HG03439 (cell line): ENCODE data around the gene AEBP2.

ENCODE experiments used
- ATAC-seq: cut with Tn5 transposase; IDR thresholded peaks from one replicate; pipeline ENCODE4 v1.9.1; 2021; ENCODE audit warnings: mild to moderate bottlenecking, moderate library complexity; ENCODE audit not compliant: unreplicated experiment

The AEBP2 gene

GRCh38 chr12:19496219-19496878, 57.1 kb downstream of the AEBP2 start:
- no peak for ATAC-seq

- no peak for ATAC-seq
These were observed 58.8 kb downstream of the AEBP2 start for GRCh38 chr12:19498099-19498498.

GRCh38 chr12:19499030-19499429, 59.7 kb downstream of the AEBP2 start:
- ATAC-seq: no peak

- no peak for ATAC-seq
These were observed 67.2 kb downstream of the AEBP2 start for GRCh38 chr12:19506497-19506896.

- no peak for ATAC-seq
These were observed 68.5 kb downstream of the AEBP2 start for GRCh38 chr12:19507823-19508222.

GRCh38 chr12:19510461-19510860, 71.2 kb downstream of the AEBP2 start:
- ATAC-seq: no peak

- no peak for ATAC-seq
These were observed 75.9 kb downstream of the AEBP2 start for GRCh38 chr12:19515179-19515578.

GRCh38 chr12:19517583-19517982, 78.3 kb downstream of the AEBP2 start:
- ATAC-seq: no peak

- no peak for ATAC-seq
These were observed 78.9 kb downstream of the AEBP2 start for GRCh38 chr12:19518209-19518608.

GRCh38 chr12:19520646-19521415, 81.5 kb downstream of the AEBP2 start:
- no peak for ATAC-seq

- ATAC-seq: no peak
These were observed 86.0 kb downstream of the AEBP2 start for GRCh38 chr12:19525274-19525673.

- no peak for ATAC-seq
These were observed 88.6 kb downstream of the AEBP2 start for GRCh38 chr12:19527866-19528265.

- ATAC-seq: no peak
These were observed 89.5 kb downstream of the AEBP2 start for GRCh38 chr12:19528750-19529149.

GRCh38 chr12:19529951-19530636, 90.8 kb downstream of the AEBP2 start:
- ATAC-seq: no peak

GRCh38 chr12:19530637-19531023, 91.3 kb downstream of the AEBP2 start:
- no peak for ATAC-seq

GRCh38 chr12:19533567-19533966, 94.3 kb downstream of the AEBP2 start:
- no peak for ATAC-seq

- no peak for ATAC-seq
These were observed 99.8 kb downstream of the AEBP2 start for GRCh38 chr12:19539071-19539470.

GRCh38 chr12:19539836-19540235, 100.5 kb downstream of the AEBP2 start:
- no peak for ATAC-seq

GRCh38 chr12:19542606-19543005, 103.3 kb downstream of the AEBP2 start:
- ATAC-seq: no peak

GRCh38 chr12:19544353-19544752, 105.1 kb downstream of the AEBP2 start:
- ATAC-seq: no peak

GRCh38 chr12:19545301-19545700, 106.0 kb downstream of the AEBP2 start:
- ATAC-seq: no peak

GRCh38 chr12:19546027-19546426, 106.7 kb downstream of the AEBP2 start:
- ATAC-seq: no peak
